ENCODE results near the gene EZR.

DNA sequence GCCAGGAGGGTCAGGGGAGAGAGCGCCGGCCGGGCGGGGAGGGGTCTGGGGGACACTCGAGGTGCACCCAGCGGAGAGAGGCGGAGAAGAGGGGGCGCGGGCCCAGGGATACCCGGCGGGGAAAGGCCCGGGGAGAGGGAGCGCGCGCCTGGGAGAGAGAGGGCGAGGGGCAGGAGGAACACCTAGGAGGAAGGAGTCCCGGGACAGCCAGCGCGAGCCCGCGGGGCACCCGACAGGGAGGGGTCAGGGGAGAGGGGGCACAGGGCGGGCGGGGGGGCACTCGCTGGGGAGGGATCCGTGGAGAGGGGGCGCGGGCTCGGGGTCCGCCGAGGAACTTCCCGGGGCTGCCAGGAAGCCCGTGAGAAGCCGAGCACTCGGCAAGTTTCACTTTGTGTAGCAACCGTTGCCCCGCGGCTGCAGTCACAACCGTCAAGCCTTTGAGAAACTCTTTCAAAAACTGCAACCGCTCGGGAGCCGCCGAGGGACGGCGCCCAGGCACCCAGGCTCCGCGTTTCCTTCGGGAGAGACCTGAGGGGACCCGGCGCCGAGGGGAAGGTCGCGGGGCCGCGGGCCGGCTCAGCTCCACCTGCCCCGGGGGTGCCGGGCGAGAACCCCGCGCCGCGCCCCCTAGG is 471 bp downstream of the EZR start:
- TF ChIP-seq, protein P1, sequence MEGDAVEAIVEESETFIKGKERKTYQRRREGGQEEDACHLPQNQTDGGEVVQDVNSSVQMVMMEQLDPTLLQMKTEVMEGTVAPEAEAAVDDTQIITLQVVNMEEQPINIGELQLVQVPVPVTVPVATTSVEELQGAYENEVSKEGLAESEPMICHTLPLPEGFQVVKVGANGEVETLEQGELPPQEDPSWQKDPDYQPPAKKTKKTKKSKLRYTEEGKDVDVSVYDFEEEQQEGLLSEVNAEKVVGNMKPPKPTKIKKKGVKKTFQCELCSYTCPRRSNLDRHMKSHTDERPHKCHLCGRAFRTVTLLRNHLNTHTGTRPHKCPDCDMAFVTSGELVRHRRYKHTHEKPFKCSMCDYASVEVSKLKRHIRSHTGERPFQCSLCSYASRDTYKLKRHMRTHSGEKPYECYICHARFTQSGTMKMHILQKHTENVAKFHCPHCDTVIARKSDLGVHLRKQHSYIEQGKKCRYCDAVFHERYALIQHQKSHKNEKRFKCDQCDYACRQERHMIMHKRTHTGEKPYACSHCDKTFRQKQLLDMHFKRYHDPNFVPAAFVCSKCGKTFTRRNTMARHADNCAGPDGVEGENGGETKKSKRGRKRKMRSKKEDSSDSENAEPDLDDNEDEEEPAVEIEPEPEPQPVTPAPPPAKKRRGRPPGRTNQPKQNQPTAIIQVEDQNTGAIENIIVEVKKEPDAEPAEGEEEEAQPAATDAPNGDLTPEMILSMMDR (IDR thresholded peaks at IDR 0.05), result no peak
- no peak for TF ChIP-seq POLR2A (IDR thresholded peaks at IDR 0.05)

Measured in esophagus squamous epithelium (tissue), 4 donors.